ENCODE measurements around the gene ZNF549.
"Not testable (repeated sequence)": the region's sequence is repeated elsewhere in the genome, so short reads cannot be mapped to it uniquely, and the experiment has no call there.

Gene ZNF549

DNA sequence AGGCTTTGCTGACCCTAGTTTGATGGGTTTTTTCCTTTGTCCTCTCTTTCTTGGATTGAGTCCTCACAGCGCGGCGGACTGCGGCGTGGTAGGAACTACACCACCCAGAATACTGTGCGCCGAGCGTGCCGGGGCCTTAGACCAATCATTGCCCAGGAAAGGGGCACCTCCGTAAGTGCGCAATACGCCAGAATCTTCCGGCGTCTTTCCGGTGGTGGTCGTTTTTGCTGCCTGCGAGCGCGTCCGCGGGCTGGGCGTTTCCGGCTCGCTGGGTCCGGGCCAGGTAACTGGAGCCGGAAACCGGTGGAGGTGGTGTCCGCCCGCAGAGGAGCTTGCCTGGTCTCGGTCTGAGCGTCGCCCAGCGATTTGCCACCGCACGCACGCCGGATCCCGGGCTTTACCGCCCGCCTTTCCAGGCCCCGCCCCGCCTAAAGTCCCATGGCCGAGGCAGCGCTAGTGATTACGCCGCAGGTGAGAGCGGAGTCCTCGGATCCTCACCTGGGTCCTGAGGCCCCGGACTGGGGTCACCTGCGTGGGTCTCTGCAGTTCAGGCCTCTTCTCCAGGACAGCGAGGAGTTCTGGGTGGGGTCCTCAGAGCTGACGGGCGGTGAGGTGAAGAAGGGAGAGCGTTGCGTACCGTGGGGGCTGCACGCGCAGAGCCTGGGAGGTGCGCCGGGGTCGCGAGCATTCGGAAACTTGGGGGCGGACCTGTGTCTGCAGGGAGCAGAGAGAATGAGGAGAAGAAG, at the start of gene ZNF549:
TSS of gene ZNF549 (plus strand) at position 221 of the 746 bp plus-strand sequence. CDS start at position 439, 218 bp downstream.
- DNase-seq (ENCODE audit: low read depth) = peak; percentile 78

DNA sequence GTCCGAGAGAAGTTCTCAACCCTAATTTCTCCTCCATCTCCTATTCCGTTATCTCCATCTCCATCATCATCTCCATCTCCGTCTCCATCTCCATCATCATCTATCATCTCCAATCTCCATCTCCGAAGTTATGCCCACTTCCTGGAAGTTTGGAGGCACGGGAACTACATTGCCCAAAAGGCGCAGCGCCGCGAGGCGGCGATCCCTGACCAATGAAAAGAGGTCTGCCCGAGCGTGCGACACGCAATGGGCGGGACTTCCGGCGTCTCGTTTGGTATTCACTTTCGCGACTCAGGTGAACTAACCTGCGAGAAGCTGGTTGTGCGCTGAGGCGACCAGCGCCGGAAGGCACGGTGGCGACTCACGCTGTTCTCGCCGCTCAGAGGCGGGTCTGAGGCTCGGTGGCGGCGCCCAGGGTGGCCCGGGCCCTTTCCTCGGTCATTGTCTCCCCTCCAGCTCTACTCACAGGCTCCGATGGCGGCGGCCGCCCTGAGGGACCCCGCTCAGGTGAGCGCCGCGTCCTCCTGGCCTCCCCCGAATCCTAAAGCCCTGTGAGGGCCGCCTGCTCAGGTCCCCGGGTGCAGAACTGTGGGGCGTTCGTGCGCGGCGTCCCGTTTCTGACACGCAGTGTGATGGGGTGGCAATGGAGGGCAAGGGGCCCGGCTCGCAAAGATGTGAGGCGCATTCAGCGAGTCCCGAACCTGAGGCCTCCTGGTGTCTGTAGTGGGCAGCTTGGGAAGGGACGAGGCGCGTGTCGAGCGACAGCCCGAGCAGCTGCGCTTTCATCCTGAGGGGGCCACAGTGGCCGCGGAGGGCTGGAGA, 39.5 kb upstream of the ZNF549 start, which contains the start of gene ZNF419:
TSS of gene ZNF419 (plus strand) at position 274 of the 822 bp plus-strand sequence. CDS start at position 475, 201 bp downstream.
- peak; percentile 77 for DNase-seq (ENCODE audit: low read depth)

DNA sequence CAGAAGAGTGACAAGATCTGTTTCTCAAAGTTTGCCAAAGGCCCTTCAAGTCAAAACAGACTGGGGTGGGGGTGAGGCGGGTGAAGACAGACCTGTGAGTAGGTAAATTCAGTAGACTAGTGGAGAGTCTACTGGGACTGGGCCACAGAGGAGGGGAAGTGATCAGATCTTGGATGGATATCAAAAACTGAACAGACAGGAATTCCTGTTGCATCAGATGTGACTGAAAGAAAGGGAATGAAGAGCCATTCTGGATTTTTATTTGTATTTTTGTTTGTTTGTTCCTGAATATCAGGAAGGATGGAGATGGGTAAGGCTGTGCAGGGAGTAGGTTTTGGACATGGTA, 38.9 kb upstream of the ZNF549 start:
- not testable (repeated sequence) for DNase-seq (ENCODE audit: low read depth)

DNA sequence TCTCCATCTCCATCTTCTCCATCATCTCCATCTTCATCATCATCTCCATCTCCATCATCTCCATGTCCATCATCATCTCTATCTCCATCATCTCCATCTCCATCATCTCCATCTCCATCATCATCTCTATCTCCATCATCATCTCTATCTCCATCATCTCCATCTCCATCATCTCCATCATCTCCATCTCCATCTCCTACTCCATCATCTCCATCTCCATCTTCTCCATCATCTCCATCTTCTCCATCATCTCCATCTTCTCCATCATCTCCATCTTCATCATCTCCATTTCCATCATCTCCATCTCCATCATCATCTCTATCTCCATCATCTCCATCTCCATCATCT, 27.9 kb upstream of the ZNF549 start:
- DNase-seq (ENCODE audit: low read depth) = not testable (repeated sequence)

DNA sequence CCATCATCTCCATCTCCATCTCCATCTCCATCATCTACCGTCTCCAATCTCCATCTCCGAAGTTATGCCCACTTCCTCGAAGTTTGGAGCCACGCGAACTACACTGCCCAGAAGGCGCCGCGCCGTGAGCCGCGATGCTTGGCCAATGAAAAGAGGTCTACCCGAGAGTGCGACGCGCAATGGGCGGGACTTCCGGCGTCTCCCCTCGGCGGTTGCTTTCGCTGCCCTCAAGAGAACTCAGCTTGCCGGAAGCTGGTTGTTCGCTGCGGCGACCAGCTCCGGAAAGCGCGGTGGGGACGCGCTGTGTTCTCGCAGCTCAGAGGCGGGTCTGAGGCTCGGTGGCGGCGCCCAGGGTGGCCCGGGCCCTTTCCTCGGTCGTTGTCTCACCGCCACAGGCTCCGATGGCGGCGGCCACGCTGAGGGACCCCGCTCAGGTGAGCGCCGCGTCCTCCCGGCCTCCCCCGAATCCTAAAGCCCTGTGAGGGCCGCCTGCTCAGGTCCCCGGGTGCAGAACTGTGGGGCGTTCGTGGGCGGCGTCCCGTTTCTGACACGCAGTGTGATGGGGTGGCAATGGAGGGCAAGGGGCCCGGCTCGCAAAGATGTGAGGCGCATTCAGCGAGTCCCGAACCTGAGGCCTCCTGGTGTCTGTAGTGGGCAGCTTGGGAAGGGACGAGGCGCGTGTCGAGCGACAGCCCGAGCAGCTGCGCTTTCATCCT, 27.3 kb upstream of the ZNF549 start, which contains the start of gene ZNF773:
TSS of gene ZNF773 (plus strand) at position 259 of the 716 bp plus-strand sequence. CDS start at position 402, 143 bp downstream.
- DNase-seq (ENCODE audit: low read depth) = peak; percentile 92

DNA sequence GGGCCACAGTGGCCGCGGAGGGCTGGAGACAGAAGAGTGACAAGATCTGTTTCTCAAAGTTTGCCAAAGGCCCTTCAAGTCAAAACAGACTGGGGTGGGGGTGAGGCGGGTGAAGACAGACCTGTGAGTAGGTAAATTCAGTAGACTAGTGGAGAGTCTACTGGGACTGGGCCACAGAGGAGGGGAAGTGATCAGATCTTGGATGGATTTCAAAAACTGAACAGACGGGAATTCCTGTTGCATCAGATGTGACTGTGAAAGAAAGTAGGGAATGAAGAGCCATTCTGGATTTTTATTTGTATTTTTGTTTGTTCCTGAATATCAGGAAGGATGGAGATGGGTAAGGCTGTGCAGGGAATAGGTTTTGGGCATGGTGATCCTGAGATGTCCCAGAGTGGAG, 26.8 kb upstream of the ZNF549 start:
- peak; percentile 26 for DNase-seq (ENCODE audit: low read depth)

DNA sequence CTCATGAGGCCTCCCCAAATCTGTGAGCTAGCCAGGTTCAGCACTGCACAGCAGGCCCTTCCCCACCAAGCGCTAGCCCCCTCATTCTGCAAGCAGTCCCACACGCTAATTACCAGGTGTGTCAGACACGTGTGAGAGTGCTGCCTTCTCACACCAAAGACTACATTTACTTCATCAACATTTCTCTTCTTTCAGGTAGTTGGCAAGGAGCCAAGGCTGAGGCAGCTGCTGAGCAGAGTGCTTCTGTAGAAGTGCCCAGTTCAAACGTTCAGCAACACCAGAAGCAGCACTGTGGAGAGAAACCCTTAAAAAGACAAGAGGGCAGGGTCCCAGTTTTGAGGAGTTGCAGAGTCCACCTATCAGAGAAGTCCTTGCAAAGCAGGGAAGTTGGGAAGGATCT, 21.0 kb upstream of the ZNF549 start:
- no peak for DNase-seq (ENCODE audit: low read depth)

DNA sequence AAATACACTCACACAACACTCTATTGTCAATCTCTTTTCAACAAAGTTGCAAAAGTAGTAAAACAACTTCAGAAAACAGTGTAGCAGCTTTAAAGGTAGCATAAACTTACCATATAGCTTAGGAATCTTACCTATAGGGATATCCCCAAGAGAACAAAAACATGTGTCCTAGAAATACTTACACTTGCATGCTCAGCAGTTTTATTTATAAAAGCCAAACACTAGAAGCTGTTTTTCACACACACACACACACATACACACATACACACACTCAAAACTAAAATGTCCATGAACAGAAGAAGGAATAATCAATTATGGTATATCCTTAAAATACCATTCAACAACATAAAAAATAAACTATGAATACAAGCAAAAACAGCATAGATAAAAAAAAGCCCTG, 15.7 kb upstream of the ZNF549 start:
- no peak for DNase-seq (ENCODE audit: low read depth)

DNA sequence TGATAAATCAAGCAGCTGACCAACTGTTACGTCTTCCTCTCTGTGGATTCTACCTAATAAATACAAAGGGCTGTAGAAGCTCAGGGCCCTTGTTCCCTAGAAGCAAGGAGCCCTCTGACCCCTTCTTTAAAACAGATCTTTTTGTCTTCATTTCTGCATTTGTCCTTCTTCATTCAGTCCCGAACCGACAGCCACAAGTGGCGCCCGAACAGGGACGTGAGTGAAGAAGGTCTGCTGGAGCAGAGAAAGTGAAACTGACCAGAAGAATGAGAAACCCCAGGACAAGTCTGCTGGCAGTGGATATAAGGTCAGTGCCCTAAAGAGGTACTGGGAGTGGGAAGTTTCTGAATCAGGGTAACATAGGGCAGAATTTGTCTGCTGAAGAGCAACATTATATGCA, 14.3 kb upstream of the ZNF549 start:
- DNase-seq (ENCODE audit: low read depth) = no peak

DNA sequence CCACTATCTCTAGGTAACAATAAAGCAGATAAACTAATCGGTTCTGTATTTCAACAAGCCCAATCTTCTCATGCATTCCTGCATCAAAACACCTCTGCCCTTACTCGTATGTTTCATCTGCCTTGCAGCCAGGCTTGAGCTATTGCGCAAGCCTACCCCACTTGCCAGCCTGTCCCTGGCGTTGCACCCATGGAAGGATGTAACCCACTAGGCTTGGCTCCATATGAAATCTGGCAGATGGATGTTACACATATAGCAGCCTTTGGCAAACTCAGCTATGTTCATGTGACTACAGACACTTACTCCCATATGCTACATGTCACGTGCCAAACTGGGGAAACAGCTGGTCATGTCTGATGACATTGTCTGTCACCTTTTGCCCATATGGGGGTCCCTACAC, 11.9 kb upstream of the ZNF549 start:
- DNase-seq (ENCODE audit: low read depth) = no peak

DNA sequence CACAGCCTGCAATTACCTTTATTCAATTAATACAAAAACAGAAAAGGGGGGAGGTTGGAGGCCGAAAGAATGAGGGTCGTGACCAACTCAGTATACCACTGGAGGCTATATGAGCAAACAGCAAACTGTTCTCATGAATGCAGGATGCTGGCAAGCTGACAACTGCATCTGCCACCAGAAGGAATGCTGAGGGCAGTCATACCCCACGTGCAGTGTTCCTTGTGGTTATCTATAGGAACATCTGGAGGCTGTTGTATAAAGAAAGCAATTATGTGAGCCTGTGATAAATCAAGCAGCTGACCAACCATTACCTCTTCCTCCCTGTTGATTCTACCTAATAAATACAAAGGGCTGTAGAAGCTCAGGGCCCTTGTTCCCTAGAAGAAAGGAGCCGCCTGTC, 9.1 kb upstream of the ZNF549 start:
- DNase-seq (ENCODE audit: low read depth) = not testable (repeated sequence)

DNA sequence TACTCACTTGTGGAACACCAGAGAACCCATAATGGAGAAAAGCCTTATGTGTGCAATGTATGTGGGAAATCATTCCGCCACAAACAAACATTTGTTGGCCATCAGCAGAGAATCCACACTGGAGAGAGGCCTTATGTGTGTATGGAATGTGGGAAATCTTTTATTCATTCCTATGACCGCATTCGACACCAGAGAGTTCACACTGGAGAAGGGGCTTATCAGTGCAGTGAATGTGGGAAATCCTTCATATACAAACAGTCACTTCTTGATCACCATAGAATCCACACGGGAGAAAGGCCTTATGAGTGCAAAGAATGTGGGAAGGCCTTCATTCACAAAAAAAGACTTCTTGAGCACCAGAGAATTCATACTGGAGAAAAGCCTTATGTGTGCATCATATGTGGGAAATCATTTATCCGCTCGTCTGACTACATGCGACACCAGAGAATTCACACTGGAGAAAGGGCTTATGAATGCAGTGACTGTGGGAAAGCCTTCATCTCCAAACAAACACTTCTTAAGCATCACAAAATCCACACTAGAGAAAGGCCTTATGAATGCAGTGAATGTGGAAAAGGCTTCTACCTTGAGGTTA, 10.9 kb downstream of the ZNF549 start:
- no peak for DNase-seq (ENCODE audit: low read depth)

DNA sequence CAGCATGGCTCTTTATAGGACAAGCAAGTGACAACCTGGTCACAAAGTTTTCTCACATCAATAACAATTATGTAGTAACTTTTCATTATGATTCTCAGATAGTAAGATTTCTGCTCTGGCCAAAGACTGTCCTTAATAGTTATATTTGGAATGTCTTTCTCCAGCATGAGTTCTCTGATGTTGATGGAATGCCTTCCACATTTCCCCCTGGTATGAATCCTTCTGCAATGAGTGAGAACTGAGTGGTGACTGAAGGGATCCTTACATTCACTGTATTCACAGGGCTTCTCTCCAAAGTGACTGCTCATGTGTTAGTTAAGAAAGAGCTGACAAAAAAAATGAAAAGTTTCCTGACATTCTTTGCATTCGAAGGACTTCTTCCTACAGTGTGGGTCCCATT, 19.4 kb downstream of the ZNF549 start:
- no peak for DNase-seq (ENCODE audit: low read depth)

DNA sequence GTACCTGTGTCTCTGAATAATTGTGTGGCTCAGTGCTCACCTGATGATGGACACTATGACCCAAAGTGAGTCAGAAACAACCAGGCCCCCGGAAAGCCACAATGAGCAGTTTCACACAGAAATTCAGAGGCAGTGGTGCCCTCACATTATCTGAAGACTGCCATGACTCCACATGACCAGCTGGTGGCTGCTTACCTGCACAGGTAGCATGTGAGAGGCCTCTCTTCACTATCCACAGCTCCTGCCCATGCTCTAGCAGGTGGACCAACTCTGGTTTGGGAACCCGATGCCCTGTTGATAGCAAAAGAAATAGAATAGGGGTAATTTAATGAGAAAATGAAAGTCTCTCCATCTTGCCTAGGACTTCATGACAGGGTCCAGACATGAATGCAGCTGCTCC, 25.3 kb downstream of the ZNF549 start:
- DNase-seq (ENCODE audit: low read depth) = no peak

DNA sequence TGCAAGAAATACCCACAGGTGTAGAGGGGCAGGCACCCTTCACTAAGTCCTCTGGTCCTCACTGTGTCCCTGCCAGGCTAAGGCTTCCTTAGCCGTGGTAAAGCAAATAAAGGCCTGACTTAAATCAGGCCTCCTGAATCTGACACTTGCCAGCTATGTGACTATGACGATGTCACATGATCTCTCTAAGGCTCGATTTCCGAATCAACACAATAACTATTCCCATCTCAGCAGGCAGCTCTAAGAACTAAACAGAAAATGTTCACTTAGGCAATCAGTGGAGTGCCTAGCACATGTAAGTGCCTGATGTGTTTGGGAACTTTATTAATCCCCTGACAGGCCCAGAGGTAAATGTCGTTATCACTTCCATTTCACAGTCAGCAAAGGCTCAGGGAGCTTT, 30.5 kb downstream of the ZNF549 start:
- no peak for DNase-seq (ENCODE audit: low read depth)

DNA sequence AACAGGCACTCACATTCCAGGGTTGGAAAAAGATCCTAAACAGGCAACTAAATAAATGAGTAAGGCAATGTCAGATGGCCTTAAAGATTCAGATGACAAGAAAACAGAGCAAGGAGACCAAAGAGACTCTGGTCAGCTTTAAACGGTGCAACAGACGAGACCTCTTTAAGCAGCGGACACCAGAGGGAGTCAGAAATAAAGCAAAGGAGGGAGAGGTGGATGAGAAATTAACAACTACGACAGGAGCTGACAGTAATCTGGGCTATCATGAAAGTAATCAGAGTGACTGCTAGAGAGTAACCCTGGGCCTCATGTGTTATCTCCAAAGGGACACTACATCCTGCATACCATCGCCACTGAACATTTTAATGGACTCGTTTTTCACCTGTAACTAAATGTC, 31.4 kb downstream of the ZNF549 start:
- no peak for DNase-seq (ENCODE audit: low read depth)

DNA sequence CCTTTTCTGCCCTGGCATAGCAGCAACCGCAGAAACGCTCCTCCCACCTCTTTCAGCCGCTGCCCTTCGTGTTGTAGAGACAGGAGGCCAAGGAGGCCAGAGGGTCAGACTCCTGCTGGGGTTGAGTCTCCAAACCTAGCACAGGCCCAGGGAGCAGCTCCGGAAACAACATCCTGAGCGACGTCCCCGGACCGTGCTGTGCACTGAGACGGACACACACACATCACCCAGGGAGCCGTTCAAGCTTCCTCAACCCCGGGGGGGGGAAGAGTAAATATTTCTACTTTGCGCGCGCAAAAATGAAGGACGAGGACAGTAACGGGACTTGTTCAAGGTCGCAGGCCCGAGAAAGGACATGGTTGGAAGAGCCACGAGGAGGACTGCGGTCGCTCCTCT, 31.9 kb downstream of the ZNF549 start:
- no peak for DNase-seq (ENCODE audit: low read depth)

DNA sequence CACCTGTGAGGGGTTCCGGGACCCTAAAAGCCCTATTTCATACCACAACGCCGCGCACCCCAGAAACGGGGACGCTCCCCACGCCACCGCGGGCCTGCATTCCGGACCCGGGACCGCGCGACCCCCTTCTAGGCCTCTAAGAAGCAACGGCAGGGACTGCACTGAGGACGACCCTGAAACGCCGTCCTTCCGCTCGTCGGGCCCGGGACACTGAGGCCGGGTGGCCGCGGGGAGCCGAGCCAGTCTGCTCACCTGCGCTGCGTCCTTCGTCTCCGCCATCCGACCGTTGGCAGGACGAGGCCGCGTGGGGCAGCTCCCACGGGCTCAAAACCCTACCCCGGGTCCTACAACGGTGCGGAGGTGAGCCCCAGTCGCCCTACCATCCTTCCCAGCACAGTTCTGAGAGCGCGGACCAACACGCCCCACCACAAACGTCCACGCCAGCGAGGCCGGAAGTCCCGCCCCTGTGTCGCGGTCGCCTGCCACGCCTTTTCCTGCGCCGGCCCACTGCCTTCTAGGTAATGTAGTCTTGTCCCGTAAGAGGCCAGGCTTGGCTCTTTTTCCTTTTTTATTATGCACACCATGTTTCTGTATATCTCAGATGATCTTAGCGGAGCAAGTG, 32.4 kb downstream of the ZNF549 start, which contains the start of gene ZNF550:
TSS of gene ZNF550 (minus strand) at position 460 of the 622 bp plus-strand sequence. CDS start at position 279, 181 bp downstream.
- peak; percentile 81 for DNase-seq (ENCODE audit: low read depth)

DNA sequence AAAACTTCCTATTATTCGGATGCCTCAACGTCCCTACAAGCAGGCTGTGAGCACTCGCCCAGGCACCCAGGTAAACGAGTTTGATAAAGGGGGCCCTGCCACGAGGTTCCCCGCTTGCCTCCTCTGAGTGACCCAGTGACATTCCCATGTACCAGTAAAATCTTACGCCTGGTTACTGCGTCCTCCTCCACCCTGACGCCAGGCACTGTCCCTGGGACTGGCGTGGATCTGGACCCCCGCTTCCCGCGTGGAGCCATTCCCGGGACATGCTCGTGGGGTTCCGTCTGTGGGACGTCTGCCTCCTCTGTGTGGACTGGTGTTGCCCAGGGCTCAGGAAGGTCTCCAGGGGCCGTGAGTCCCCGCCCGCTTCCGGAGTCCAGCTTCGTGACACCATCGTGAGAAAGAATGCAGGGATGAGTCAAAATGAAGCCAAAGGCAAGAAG, 32.9 kb downstream of the ZNF549 start:
- DNase-seq (ENCODE audit: low read depth) = peak; percentile 45

DNA sequence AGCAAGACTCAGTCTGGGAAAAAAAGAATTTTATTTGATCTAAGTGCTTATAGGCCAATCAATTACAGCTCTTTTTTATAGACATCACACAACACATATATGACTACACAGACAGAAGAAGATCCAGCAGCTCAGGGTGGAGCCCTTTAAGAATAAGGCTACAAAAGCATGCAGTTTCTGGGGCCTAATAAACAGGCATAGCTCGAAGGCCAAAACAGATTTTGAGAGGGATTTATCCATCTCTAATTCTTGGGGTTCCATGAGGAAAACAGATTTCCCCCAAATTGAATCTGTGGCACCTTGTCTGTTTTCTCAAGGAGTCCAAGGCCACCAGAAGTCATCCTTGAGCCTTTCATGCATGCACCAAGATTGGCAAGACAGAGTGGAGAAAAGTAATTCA, 36.4 kb downstream of the ZNF549 start:
- DNase-seq (ENCODE audit: low read depth) = no peak
